ENCODE results near the gene CEP170B.

Gene CEP170B

GRCh38 chr14:104868060-104868740 lies 3.1 kb downstream of the CEP170B start:
- DNase-seq, result no peak

- no peak for DNase-seq
These were observed 3.9 kb downstream of the CEP170B start for GRCh38 chr14:104868811-104869572.

- DNase-seq, result no peak
These were observed 4.8 kb downstream of the CEP170B start for GRCh38 chr14:104869669-104870367.

- DNase-seq, result peak; percentile 23
These were observed 5.5 kb downstream of the CEP170B start for GRCh38 chr14:104870368-104871144.

- DNase-seq, result no peak
These were observed 6.1 kb downstream of the CEP170B start for GRCh38 chr14:104871145-104871655.

- no peak for DNase-seq
These were observed 6.8 kb downstream of the CEP170B start for GRCh38 chr14:104871656-104872468.

- DNase-seq, result no peak
These were observed 7.6 kb downstream of the CEP170B start for GRCh38 chr14:104872469-104873341.

- no peak for DNase-seq
These were observed 8.4 kb downstream of the CEP170B start for GRCh38 chr14:104873380-104874055.

- DNase-seq, result no peak
These were observed 9.1 kb downstream of the CEP170B start for GRCh38 chr14:104874110-104874531.

GRCh38 chr14:104874571-104875411 lies 9.7 kb downstream of the CEP170B start:
- DNase-seq, result no peak

- DNase-seq, result no peak
These were observed 10.3 kb downstream of the CEP170B start for GRCh38 chr14:104875412-104875751.

- DNase-seq, result no peak
These were observed 10.7 kb downstream of the CEP170B start for GRCh38 chr14:104875811-104876210.

GRCh38 chr14:104876251-104876699 lies 11.2 kb downstream of the CEP170B start:
- no peak for DNase-seq

GRCh38 chr14:104877066-104877805 lies 12.2 kb downstream of the CEP170B start:
- no peak for DNase-seq

- DNase-seq, result no peak
These were observed 12.9 kb downstream of the CEP170B start for GRCh38 chr14:104877806-104878550.

GRCh38 chr14:104878582-104878981 lies 13.5 kb downstream of the CEP170B start:
- no peak for DNase-seq

- no peak for DNase-seq
These were observed 14.3 kb downstream of the CEP170B start for GRCh38 chr14:104879201-104879982.
